NT2/D1 (cell line): Measurements from ENCODE around the gene RNF220.

Source experiments
- SUZ12 ChIP-seq: IDR thresholded peaks from 2 replicates; pipeline ENCODE4 v1.6.1; 2011; ENCODE audit not compliant: insufficient read length, insufficient read depth; ENCODE audit errors: extremely low read depth
- YY1 ChIP-seq: IDR thresholded peaks from 2 replicates; pipeline ENCODE4 v1.6.1; 2011; ENCODE audit not compliant: insufficient read length, insufficient read depth
- ZNF274 ChIP-seq: IDR thresholded peaks from 2 replicates; pipeline ENCODE4 v1.6.1; 2011; ENCODE audit warnings: mild to moderate bottlenecking, low read depth, low read length

- no peak for TF ChIP-seq YY1
- no peak for TF ChIP-seq ZNF274
- TF ChIP-seq SUZ12 = no peak
Observed at GRCh38 chr1:44611419-44611818, 206.4 kb downstream of the RNF220 start.
